Liver (tissue), 9 donors: ENCODE measurements around the gene NEK10. TPM values are rescaled to one million over a fixed set of nuclear protein-coding genes. Genes with fewer than 3 reads are reported as not detected.

ENCODE experiments used
- DNase-seq: peaks from one replicate; pipeline ENCODE4 v3.0.0-alpha.2; 2017; ENCODE audit warnings: low spot score
- H3K27ac ChIP-seq, 2 donors: one replicate each; pipeline ENCODE4 v1.7.0; 2013; ENCODE audit warnings: inconsistent platforms in 2 of 2, low read length in 2 of 2, control low read depth in 1 of 2, low read depth in 1 of 2, mild to moderate bottlenecking in 1 of 2
- H3K27me3 ChIP-seq, 4 donors: one replicate each; pipeline versions ENCODE4 v1.6.1 to v1.7.0; 2013; ENCODE audit warnings: low read length in 3 of 4, inconsistent platforms in 1 of 4, mild to moderate bottlenecking in 1 of 4, moderate library complexity in 1 of 4; ENCODE audit not compliant: control insufficient read depth in 4 of 4, insufficient read depth in 4 of 4
- H3K36me3 ChIP-seq, 4 donors: one replicate each; pipeline versions ENCODE4 v1.6.1 to v1.7.0; 2013; ENCODE audit warnings: low read length in 3 of 4, mild to moderate bottlenecking in 3 of 4, low read depth in 1 of 4, moderate library complexity in 1 of 4; ENCODE audit not compliant: control insufficient read depth in 4 of 4, insufficient read depth in 3 of 4
- H3K4me1 ChIP-seq, 4 donors: one replicate each; pipeline versions ENCODE4 v1.6.1 to v1.7.0; 2013; ENCODE audit warnings: low read length in 3 of 4, mild to moderate bottlenecking in 3 of 4, moderate library complexity in 1 of 4; ENCODE audit not compliant: control insufficient read depth in 4 of 4, insufficient read depth in 4 of 4
- H3K4me3 ChIP-seq, 3 donors: one replicate each; pipeline versions ENCODE4 v1.6.1 to v1.7.0; 2013; ENCODE audit warnings: low read length in 3 of 3, control low read depth in 1 of 3, low read depth in 1 of 3, mild to moderate bottlenecking in 1 of 3
- H3K9ac ChIP-seq, 2 donors: one replicate each; pipeline ENCODE4 v1.7.0; 2013; ENCODE audit warnings: low read length in 2 of 2, mild to moderate bottlenecking in 2 of 2, moderate library complexity in 2 of 2, control low read depth in 1 of 2, low read depth in 1 of 2
- H3K9me3 ChIP-seq, 4 donors: one replicate each; pipeline versions ENCODE4 v1.6.1 to v1.7.0; 2013; ENCODE audit warnings: low read length in 3 of 4; ENCODE audit not compliant: control insufficient read depth in 4 of 4
- FOXA1 ChIP-seq: IDR thresholded peaks from 2 replicates; pipeline ENCODE4 v1.6.1; 2016; ENCODE audit warnings: antibody characterized with exemption
- FOXA2 ChIP-seq: IDR thresholded peaks from 2 replicates; pipeline ENCODE4 v1.6.1; 2016; ENCODE audit warnings: antibody characterized with exemption
- GABPA ChIP-seq, 2 donors: IDR thresholded peaks in 1 of 2; conservative IDR thresholded peaks in 1 of 2; 2 replicates each; pipeline ENCODE4 v1.6.1; 2016; ENCODE audit warnings: antibody characterized with exemption in 2 of 2, mild to moderate bottlenecking in 1 of 2, moderate library complexity in 1 of 2
- HNF4A ChIP-seq, 2 donors: conservative IDR thresholded peaks; 2 replicates each; pipeline ENCODE4 v1.6.1; 2016; ENCODE audit warnings: antibody characterized with exemption in 2 of 2, mild to moderate bottlenecking in 2 of 2
- HNF4G ChIP-seq: IDR thresholded peaks from 2 replicates; pipeline ENCODE4 v1.6.1; 2016; ENCODE audit warnings: antibody characterized with exemption
- JUND ChIP-seq, 2 donors: IDR thresholded peaks; 2 replicates each; pipeline ENCODE4 v1.6.1; 2016; ENCODE audit warnings: antibody characterized with exemption in 2 of 2
- RXRA ChIP-seq, 2 donors: IDR thresholded peaks; 2 replicates each; pipeline ENCODE4 v1.6.1; 2017 to 2018; ENCODE audit warnings: antibody characterized with exemption in 2 of 2, mild to moderate bottlenecking in 1 of 2
- SP1 ChIP-seq: IDR thresholded peaks from 2 replicates; pipeline ENCODE4 v1.6.1; 2018; ENCODE audit warnings: antibody characterized with exemption, mild to moderate bottlenecking
- TAF1 ChIP-seq: conservative IDR thresholded peaks from 2 replicates; pipeline ENCODE4 v1.6.1; 2016; ENCODE audit warnings: antibody characterized with exemption, mild to moderate bottlenecking
- YY1 ChIP-seq: IDR thresholded peaks from 2 replicates; pipeline ENCODE4 v1.6.1; 2016; ENCODE audit warnings: antibody characterized with exemption, mild to moderate bottlenecking
- WGBS: extraction: QIAGEN DNeasy Blood & Tissue Kit; methylation state at CpG from one replicate; pipeline ENCODE4 v1.1.7; 2013; 5-methylcytosine and 5-hydroxymethylcytosine counted together
- polyA plus RNA-seq, 2 donors: library from polyadenylated mRNA; stranded (reverse) in 1 of 2; unstranded in 1 of 2; fragments of 200-250 nt in 1 of 2; fragments of >200 nt in 1 of 2; fragmentation: Nextera tagmentation in 1 of 2; extraction: Ambion mirVana in 1 of 2; gene quantifications; one replicate each; pipeline versions ENCODE4 v1.2.1 to v1.2.3, GENCODE V29; 2013 to 2015
- total RNA-seq, 2 donors: library from RNA; depleted of rRNA; stranded (reverse); fragments of >200 nt; gene quantifications; one replicate each; pipeline ENCODE4 v1.2.3, GENCODE V29; 2014
- TF ChIP-seq, protein P1 (sequence below): IDR thresholded peaks from 2 replicates; pipeline ENCODE4 v1.6.1; 2016; ENCODE audit warnings: antibody characterized with exemption, mild to moderate bottlenecking
- TF ChIP-seq, protein P2 (sequence below): fragments of 150-350 bp; IDR thresholded peaks from 2 replicates; pipeline ENCODE4 v1.5.1; 2017; ENCODE audit warnings: improper control_type of control experiment, low read depth, low read length; ENCODE audit not compliant: missing input control
- TF ChIP-seq, protein P3 (sequence below): IDR thresholded peaks from 2 replicates; pipeline ENCODE4 v1.6.1; 2016; ENCODE audit warnings: antibody characterized with exemption
- TF ChIP-seq, protein P4 (sequence below): IDR thresholded peaks from 2 replicates; pipeline ENCODE4 v1.6.1; 2016; ENCODE audit warnings: antibody characterized with exemption
- TF ChIP-seq, protein P5 (sequence below): IDR thresholded peaks from 2 replicates; pipeline ENCODE4 v1.6.1; 2016; ENCODE audit warnings: antibody characterized with exemption
- donor health status: healthy.
- donor health status: healthy.
- donor health status: healthy.
- donor health status: healthy.
- donor health status: healthy.

Gene NEK10, protein sequence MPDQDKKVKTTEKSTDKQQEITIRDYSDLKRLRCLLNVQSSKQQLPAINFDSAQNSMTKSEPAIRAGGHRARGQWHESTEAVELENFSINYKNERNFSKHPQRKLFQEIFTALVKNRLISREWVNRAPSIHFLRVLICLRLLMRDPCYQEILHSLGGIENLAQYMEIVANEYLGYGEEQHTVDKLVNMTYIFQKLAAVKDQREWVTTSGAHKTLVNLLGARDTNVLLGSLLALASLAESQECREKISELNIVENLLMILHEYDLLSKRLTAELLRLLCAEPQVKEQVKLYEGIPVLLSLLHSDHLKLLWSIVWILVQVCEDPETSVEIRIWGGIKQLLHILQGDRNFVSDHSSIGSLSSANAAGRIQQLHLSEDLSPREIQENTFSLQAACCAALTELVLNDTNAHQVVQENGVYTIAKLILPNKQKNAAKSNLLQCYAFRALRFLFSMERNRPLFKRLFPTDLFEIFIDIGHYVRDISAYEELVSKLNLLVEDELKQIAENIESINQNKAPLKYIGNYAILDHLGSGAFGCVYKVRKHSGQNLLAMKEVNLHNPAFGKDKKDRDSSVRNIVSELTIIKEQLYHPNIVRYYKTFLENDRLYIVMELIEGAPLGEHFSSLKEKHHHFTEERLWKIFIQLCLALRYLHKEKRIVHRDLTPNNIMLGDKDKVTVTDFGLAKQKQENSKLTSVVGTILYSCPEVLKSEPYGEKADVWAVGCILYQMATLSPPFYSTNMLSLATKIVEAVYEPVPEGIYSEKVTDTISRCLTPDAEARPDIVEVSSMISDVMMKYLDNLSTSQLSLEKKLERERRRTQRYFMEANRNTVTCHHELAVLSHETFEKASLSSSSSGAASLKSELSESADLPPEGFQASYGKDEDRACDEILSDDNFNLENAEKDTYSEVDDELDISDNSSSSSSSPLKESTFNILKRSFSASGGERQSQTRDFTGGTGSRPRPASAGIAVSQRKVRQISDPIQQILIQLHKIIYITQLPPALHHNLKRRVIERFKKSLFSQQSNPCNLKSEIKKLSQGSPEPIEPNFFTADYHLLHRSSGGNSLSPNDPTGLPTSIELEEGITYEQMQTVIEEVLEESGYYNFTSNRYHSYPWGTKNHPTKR
- total RNA-seq = 1 to 10 TPM in 1 of 2 donors, under 1 TPM in 1; 0.70 to 2.1 TPM
- polyA plus RNA-seq = under 1 TPM in 1 of 2 donors, not detected in 1; 0.23 TPM

DNA sequence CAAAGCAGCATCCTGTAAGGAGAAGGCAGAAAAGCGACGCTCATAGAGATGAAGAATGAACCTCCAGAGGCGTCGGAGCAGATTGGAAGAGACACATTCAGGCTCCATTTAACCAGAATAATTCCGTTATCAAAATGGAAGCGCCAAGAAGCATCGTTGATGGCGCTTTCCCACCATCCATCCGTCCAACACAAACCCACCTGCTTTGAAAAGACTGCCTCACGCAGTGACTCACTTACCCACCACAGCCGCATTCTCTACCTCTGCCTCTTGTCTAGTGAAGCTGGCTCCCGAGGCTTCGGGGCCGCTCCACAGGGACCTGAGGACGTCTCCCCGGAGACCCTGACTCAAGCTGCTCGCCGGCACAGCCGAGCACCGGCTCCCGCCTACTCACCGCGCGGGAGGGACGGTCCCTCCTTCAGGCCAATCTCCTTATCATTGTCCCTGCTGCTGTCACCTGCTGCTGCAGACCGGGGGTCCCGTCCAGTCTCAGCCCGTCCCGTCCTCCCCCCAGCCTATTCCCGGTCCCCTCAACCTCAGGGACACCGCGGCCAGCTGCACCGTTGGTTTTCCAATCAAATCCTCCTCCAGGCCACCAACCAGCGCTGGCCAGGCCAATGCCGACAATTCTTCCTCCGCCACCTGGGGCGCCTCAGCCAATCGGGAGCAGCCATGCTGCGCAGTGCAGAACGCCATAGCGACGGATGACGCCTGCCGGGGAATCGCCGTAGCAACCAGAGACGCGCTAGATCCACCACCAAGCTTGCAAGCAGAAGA, at the start of gene NEK10:
Gene NEK10, minus strand, starts transcription at position 553 of the 777 bp plus-strand sequence. CDS start 16,501 bp downstream, outside the sequence.
- H3K27ac ChIP-seq = no peak within 1 kb of the TSS
- TF ChIP-seq, protein P1, sequence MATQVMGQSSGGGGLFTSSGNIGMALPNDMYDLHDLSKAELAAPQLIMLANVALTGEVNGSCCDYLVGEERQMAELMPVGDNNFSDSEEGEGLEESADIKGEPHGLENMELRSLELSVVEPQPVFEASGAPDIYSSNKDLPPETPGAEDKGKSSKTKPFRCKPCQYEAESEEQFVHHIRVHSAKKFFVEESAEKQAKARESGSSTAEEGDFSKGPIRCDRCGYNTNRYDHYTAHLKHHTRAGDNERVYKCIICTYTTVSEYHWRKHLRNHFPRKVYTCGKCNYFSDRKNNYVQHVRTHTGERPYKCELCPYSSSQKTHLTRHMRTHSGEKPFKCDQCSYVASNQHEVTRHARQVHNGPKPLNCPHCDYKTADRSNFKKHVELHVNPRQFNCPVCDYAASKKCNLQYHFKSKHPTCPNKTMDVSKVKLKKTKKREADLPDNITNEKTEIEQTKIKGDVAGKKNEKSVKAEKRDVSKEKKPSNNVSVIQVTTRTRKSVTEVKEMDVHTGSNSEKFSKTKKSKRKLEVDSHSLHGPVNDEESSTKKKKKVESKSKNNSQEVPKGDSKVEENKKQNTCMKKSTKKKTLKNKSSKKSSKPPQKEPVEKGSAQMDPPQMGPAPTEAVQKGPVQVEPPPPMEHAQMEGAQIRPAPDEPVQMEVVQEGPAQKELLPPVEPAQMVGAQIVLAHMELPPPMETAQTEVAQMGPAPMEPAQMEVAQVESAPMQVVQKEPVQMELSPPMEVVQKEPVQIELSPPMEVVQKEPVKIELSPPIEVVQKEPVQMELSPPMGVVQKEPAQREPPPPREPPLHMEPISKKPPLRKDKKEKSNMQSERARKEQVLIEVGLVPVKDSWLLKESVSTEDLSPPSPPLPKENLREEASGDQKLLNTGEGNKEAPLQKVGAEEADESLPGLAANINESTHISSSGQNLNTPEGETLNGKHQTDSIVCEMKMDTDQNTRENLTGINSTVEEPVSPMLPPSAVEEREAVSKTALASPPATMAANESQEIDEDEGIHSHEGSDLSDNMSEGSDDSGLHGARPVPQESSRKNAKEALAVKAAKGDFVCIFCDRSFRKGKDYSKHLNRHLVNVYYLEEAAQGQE = no peak
- TF ChIP-seq TAF1 = no peak
- TF ChIP-seq HNF4G = no peak
- TF ChIP-seq, protein P2, sequence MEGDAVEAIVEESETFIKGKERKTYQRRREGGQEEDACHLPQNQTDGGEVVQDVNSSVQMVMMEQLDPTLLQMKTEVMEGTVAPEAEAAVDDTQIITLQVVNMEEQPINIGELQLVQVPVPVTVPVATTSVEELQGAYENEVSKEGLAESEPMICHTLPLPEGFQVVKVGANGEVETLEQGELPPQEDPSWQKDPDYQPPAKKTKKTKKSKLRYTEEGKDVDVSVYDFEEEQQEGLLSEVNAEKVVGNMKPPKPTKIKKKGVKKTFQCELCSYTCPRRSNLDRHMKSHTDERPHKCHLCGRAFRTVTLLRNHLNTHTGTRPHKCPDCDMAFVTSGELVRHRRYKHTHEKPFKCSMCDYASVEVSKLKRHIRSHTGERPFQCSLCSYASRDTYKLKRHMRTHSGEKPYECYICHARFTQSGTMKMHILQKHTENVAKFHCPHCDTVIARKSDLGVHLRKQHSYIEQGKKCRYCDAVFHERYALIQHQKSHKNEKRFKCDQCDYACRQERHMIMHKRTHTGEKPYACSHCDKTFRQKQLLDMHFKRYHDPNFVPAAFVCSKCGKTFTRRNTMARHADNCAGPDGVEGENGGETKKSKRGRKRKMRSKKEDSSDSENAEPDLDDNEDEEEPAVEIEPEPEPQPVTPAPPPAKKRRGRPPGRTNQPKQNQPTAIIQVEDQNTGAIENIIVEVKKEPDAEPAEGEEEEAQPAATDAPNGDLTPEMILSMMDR = peak; percentile 1
- TF ChIP-seq SP1 = peak; percentile 93
- TF ChIP-seq YY1 = peak; percentile 22
- peak within 1 kb of the TSS; percentile 64 to 81 (median 74) for H3K4me3 ChIP-seq
- peak; percentile 84 for DNase-seq
- H3K36me3 ChIP-seq = no peaks in the 10 kb centered on the region
- no peaks in the 10 kb centered on the region for H3K27me3 ChIP-seq
- 3% methylated on average over 48 of the region's 48 CpGs for WGBS
- H3K9ac ChIP-seq = no peak within 1 kb of the TSS
- no peaks in the 10 kb centered on the region for H3K9me3 ChIP-seq
- H3K4me1 ChIP-seq = peaks cover 0 to 20% (median 12%) of the 10 kb centered on the region in 4 donors

DNA sequence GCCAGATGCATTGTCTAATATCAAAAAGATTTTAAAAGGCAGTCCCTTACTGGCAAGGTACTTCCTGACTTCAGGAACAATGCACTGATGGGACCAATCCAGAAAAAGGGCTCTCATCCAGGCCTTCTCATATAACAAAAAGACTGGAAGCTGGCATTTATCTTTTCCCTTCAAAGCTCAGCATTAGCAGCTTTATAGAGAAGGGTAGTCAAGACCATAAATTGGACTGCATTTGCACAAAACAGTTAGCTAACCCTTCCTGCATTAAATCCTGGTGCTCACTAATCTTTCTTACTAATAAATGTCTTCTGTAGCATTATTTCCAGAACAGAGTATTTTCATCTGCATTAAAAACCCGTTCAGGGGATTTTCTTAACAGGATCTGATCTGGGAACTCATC, 46.0 kb upstream of the NEK10 start:
- Histone ChIP-seq H3K9me3 (no peaks in the 10 kb centered on the region), H3K9ac (no peak overlapping the region), H3K4me3 (no peak overlapping the region), H3K27ac (no peak overlapping the region), H3K36me3 (peaks cover 0 to 3% (median 0%) of the 10 kb centered on the region in 4 donors), H3K27me3 (no peaks in the 10 kb centered on the region), H3K4me1 (no peaks in the 10 kb centered on the region)
- WGBS = 95% methylated on average over 1 of the region's 1 CpG
- DNase-seq = no peak
- TF ChIP-seq, protein P3, sequence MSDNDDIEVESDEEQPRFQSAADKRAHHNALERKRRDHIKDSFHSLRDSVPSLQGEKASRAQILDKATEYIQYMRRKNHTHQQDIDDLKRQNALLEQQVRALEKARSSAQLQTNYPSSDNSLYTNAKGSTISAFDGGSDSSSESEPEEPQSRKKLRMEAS = no peak
- TF ChIP-seq HNF4A (conservative IDR thresholded peaks at IDR 0.05) (no peak), FOXA1 (no peak), RXRA (IDR thresholded peaks at IDR 0.05) (no peak), SP1 (no peak), HNF4G (no peak), GABPA (IDR thresholded peaks at IDR 0.05 in 1 of 2, conservative IDR thresholded peaks at IDR 0.05 in 1 of 2) (no peak), JUND (IDR thresholded peaks at IDR 0.05) (no peak), FOXA2 (no peak)
- TF ChIP-seq, protein P4, sequence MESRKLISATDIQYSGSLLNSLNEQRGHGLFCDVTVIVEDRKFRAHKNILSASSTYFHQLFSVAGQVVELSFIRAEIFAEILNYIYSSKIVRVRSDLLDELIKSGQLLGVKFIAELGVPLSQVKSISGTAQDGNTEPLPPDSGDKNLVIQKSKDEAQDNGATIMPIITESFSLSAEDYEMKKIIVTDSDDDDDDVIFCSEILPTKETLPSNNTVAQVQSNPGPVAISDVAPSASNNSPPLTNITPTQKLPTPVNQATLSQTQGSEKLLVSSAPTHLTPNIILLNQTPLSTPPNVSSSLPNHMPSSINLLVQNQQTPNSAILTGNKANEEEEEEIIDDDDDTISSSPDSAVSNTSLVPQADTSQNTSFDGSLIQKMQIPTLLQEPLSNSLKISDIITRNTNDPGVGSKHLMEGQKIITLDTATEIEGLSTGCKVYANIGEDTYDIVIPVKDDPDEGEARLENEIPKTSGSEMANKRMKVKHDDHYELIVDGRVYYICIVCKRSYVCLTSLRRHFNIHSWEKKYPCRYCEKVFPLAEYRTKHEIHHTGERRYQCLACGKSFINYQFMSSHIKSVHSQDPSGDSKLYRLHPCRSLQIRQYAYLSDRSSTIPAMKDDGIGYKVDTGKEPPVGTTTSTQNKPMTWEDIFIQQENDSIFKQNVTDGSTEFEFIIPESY = no peak
- TF ChIP-seq, protein P1 = no peak
- TF ChIP-seq, protein P5, sequence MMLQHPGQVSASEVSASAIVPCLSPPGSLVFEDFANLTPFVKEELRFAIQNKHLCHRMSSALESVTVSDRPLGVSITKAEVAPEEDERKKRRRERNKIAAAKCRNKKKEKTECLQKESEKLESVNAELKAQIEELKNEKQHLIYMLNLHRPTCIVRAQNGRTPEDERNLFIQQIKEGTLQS = no peak
